ENCODE measurements around the gene DCTN2.
"Not testable (repeated sequence)": the region's sequence is repeated elsewhere in the genome, so short reads cannot be mapped to it uniquely, and the experiment has no call there.

DCTN2 gene

GRCh38 chr12:57546438-57547287 lies at the start of gene DCTN2:
DCTN2 (minus strand) TSS chr12:57547192; CDS start chr12:57547063, 129 bp downstream.
- DNase-seq (ENCODE audit: low spot score) = peak; percentile 95

GRCh38 chr12:57593187-57593586 lies 46.2 kb upstream of the DCTN2 start:
- DNase-seq (ENCODE audit: low spot score) = no peak

- DNase-seq (ENCODE audit: low spot score) = no peak
These were observed 45.7 kb upstream of the DCTN2 start for GRCh38 chr12:57592551-57593165.

- DNase-seq (ENCODE audit: low spot score) = no peak
These were observed 44.9 kb upstream of the DCTN2 start for GRCh38 chr12:57591782-57592325.

- peak; percentile 93 for DNase-seq (ENCODE audit: low spot score)
These were observed 44.1 kb upstream of the DCTN2 start, which contains the start of gene PIP4K2C for GRCh38 chr12:57590864-57591781. PIP4K2C (plus strand) TSS chr12:57591192; CDS start chr12:57591290, 98 bp downstream.

GRCh38 chr12:57590479-57590863 lies 43.5 kb upstream of the DCTN2 start:
- DNase-seq (ENCODE audit: low spot score) = no peak

GRCh38 chr12:57588951-57589610 lies 42.1 kb upstream of the DCTN2 start:
- not testable (repeated sequence) for DNase-seq (ENCODE audit: low spot score)

GRCh38 chr12:57586832-57587429 lies 39.9 kb upstream of the DCTN2 start:
- no peak for DNase-seq (ENCODE audit: low spot score)

- no peak for DNase-seq (ENCODE audit: low spot score)
These were observed 39.1 kb upstream of the DCTN2 start for GRCh38 chr12:57586128-57586527.

- no peak for DNase-seq (ENCODE audit: low spot score)
These were observed 38.2 kb upstream of the DCTN2 start for GRCh38 chr12:57585156-57585555.

GRCh38 chr12:57584690-57585089 lies 37.7 kb upstream of the DCTN2 start:
- DNase-seq (ENCODE audit: low spot score) = no peak

- DNase-seq (ENCODE audit: low spot score) = no peak
These were observed 37.1 kb upstream of the DCTN2 start for GRCh38 chr12:57584050-57584449.

- peak; percentile 92 for DNase-seq (ENCODE audit: low spot score)
These were observed 36.2 kb upstream of the DCTN2 start for GRCh38 chr12:57583008-57583831.

- no peak for DNase-seq (ENCODE audit: low spot score)
These were observed 35.4 kb upstream of the DCTN2 start for GRCh38 chr12:57582440-57582839.

GRCh38 chr12:57581802-57582201 lies 34.8 kb upstream of the DCTN2 start:
- DNase-seq (ENCODE audit: low spot score) = no peak

- no peak for DNase-seq (ENCODE audit: low spot score)
These were observed 33.4 kb upstream of the DCTN2 start for GRCh38 chr12:57580466-57580795.

GRCh38 chr12:57579677-57580465 lies 32.9 kb upstream of the DCTN2 start:
- no peak for DNase-seq (ENCODE audit: low spot score)

- DNase-seq (ENCODE audit: low spot score) = no peak
These were observed 32.0 kb upstream of the DCTN2 start for GRCh38 chr12:57579011-57579410.

GRCh38 chr12:57577981-57578758 lies 31.2 kb upstream of the DCTN2 start:
- no peak for DNase-seq (ENCODE audit: low spot score)
